Activated CD8-positive, alpha-beta memory T cell treated with anti-CD3 and anti-CD28 coated beads, Interleukin-2, amount 50 U/mL, for 48 hours (primary cell): ENCODE results near the gene ARHGEF17.

Source experiments
- DNase-seq: peaks from one replicate; pipeline ENCODE4 v3.0.0-alpha.2; 2020

ARHGEF17 gene

GRCh38 chr11:73397468-73398131, 89.5 kb downstream of the ARHGEF17 start:
- DNase-seq: no peak

- DNase-seq: no peak
Observed at GRCh38 chr11:73398132-73398526, 90.1 kb downstream of the ARHGEF17 start.

DNA sequence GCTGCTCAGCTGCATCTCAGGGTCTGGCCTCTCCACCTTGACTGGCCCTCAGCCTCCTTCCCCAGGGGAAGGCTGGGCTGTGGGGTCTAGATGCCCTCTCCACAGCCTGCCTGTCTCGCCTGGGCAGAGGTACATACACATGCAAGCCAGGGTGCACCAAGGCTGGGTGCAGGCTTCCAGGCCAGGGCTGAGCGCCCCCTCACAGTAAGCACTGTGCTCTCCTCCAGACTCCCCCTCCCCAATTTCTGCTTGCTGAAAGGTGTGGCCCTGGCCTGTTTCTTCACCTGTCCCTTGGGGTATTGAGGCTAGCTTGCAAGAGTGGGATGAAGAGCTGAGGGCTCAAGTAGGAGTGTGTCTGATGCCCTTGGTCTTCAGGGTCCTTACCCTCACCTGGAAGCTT, 90.6 kb downstream of the ARHGEF17 start:
- DNase-seq: no peak

DNA sequence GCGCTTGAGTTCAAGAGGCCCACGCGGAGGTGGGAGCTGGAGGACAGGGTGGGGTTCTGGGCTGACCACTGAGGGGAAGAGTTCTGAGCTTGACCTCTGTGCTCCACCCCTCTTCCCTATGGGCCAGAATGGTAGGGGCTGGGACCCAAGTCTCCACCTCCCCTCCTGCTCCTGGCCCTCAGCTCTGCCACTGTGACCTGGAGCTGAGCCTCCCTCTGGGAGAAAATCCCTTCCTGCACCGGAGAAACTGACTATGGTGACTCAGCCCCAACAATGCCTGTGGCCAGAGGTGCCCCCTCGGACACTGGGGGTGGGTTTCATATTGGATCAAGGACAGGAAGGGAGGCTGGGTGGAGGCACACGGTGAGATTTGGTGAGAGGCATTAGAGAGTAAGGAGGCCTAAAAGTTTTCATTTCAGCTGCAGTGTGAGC, 91.1 kb downstream of the ARHGEF17 start:
- DNase-seq: no peak

GRCh38 chr11:73399636-73400035, 91.6 kb downstream of the ARHGEF17 start:
- no peak for DNase-seq

- DNase-seq: no peak
Observed at GRCh38 chr11:73400293-73400692, 92.2 kb downstream of the ARHGEF17 start.

DNA sequence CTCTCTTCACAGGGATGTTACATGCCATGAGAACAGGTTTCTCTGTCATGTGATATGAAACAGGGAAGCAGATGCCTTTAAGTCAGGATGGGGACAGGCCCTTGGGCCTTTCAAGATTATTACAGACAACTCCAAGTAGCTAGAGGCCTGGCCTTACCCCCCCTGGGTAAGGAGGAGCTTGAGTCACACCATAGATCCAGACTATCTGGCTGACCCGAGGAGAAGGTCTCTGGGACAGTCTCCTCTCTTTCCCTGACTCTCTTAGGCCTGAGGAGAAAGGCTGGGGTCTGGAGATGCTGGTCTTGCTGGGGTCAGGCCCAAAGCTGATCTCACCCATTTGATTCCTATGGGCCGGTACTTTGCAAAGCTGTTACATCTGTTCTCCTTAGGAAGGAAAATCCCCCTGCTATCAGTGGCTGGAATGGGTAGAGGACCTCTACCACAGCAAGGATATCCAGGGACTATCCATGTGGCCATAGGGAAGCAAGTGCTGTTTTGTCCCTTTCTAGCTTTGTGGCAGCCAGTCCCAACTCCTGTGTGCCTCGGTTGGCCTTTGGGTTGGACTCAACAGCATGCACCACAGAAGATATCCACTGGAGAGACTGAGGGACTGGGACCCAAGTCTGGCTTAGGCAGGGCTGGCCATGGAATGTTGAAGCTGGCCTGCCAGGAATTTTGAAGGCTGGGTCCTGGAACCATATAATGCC, 93.3 kb downstream of the ARHGEF17 start:
- DNase-seq: peak; percentile 50

- no peak for DNase-seq
Observed at GRCh38 chr11:73401924-73402833, 94.1 kb downstream of the ARHGEF17 start.

DNA sequence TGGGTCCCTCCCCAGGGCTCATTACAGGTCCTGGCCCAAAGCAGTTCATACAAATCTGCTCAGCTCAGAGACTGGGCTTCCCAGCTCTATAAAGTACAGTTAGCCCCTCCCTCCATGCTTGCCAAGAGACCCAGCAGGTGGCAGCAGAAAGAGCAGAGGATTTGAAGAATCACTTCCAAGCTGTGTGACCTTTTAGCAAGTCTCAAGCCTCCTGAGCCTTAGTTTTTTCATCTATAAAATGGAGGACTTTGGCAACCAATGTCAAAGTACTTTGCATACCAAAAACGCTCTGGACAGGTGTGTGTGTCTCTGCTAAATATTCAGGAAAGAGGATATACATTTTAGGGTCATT, 94.7 kb downstream of the ARHGEF17 start:
- no peak for DNase-seq

- no peak for DNase-seq
Observed at GRCh38 chr11:73403541-73403940, 95.5 kb downstream of the ARHGEF17 start.

DNA sequence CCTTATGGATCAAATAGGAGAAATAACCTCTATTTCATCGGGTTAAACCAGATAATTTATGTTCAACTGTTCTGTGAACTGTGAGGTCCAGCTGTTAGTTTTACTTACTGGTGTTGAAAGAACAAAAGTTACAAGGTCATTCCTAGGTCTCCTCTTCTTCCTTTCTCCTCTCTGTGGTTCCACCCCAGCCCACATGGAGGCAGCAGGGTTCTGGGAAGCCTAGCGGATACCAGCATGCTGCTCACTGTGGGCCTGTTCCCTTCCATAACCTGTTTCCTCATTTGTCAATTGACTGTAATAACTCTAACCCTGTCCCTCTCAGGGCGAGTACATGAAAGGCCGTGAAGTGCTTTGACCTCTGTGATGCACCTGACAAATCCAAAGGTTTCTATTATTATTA, 96.0 kb downstream of the ARHGEF17 start:
- DNase-seq: no peak

DNA sequence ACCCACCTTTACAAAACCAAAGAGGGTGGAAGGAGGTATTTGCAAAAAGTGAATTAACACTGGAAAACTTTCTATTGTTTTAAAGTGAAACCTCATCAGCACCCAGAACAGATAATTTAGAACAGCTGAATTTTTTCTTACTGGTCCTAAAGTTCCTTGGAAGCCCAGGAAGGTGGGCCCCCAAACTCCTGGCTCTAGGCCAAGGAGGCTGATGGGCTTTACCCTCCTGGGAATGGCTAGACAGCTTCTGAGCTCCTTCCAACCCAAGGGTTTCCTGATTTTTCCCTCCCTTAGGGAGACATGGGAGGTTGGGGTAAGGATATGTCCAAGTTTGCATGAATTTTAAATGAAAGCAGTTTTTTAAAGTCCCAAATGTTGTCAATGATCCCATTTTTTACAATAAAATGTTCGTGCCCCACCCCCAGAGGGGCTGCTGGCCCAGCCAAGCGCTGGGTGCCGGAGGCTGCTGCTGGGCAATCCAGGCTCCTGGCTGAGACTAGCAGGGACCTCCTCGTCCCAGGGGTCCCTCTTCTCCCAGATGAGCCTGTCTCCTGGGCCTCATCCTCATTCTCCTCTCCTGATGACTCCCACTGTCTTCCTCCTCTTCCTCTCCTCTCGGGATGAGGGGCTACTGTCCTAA, 96.5 kb downstream of the ARHGEF17 start:
- no peak for DNase-seq

DNA sequence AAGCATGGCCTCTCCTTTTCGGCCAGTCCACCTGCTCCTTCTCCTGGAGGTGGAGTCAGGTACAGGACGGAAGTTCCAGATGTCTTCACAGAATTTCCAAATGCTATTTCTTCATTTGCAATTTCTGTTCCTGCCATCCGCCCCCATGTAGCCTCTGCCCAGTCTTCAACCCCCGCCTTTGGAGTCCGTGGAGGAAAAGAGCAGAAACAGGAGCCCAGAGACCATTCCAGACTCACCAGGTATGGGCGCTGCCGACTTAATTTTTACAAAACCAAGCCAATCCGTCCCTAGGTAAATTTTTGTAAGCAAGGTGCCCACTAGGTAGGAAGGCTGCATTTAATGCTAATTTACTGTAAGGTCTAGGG, 97.1 kb downstream of the ARHGEF17 start:
- DNase-seq: no peak

DNA sequence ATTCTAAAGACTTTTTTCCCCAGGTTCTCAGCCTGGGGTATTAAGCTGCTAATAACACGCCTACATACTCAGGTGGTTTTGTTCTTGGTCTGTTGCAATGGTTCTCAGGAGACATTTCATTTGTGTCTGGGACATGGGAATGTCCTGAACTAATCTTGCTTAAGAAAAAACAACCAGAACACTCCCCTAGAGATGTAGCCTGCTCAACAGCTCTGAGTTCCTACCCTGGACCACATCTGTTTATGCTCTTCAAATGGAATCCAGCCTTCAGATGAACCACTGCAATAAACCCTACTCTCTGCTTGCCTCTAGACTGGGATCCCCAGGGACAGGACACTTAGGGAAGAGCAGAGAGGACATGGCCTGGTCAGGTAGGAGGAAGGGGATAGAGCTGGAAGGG, 98.1 kb downstream of the ARHGEF17 start:
- no peak for DNase-seq

DNA sequence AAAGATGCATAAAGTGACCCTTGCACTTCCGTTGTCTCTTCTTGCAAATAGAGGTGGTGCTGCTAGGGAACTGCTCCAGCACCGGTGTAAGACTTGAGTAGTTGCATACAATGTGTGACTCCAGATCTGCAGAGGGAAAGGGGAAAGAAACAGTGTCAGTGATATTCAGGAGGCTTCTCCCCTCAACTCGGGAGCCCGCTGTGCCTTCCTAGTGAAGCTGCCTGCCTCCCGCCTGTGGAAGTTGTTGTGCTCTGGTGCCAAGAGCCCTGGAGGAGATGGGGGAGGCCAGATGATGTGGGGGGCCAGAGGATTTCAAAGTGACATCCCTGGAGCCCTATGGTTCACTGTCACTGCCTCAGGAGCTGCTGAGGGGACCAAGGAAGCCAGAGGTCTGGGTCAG, 98.5 kb downstream of the ARHGEF17 start:
- no peak for DNase-seq

- DNase-seq: no peak
Observed at GRCh38 chr11:73409431-73409830, 101.4 kb downstream of the ARHGEF17 start.

GRCh38 chr11:73410627-73411026, 102.6 kb downstream of the ARHGEF17 start:
- no peak for DNase-seq

DNA sequence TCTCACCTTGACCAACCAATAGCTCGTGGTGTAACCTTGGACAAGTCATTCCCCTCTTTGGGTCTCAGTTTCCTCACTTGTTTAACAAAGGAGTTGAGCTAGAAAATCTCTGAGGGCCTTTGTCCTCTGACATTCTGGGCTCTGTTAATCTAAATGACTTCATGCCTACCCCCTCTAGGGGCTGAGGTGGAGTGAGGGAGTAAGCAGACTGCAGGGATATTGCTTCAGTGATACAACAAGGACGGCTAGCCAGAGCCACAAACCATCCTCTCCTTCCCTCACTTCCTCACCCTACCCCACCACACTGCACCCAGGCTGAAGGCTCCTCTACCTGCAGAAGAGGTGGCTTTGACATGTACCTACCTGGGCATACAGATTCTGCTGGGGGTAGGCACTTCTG, 103.0 kb downstream of the ARHGEF17 start:
- DNase-seq: no peak

GRCh38 chr11:73412308-73412707, 104.2 kb downstream of the ARHGEF17 start:
- DNase-seq: no peak

GRCh38 chr11:73413256-73413655, 105.2 kb downstream of the ARHGEF17 start:
- no peak for DNase-seq

GRCh38 chr11:73414977-73415651, 107.0 kb downstream of the ARHGEF17 start:
- no peak for DNase-seq

DNA sequence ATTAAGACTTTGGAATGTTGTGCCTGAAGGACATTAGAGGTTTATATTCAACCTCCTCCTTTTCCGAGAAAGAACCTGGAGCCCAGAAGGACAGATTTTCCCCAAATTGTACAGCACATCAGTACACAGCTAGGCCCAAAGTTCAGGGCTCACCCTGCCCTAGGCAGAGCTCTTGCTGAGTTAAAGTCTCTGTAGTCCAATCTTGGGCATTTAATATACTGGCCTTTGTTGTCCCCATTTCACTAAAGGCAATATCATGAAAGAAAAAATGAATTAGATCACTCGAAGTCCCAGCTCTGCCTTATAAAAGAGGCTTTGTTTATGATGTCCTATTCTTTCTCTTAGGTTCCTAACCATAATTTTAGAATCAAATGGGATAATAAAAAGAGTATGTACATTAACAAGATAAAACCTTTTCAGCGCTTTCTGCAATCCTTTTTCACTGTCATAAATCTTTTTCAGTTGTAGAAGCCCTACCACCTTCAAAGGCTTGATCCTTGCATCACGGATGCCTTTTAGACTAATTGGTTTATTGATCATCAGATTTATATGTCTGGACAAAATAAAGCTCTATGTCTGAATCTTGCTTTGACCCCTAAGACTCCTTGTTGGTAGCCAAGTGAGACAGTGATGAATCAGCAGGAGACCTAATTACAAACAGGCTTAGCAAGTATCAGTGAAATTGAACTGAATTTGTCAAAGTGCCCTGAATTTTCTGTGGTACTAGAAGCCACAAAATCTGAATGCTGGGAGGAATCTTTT, 108.0 kb downstream of the ARHGEF17 start:
- no peak for DNase-seq
